IMR-90 (cell line): Measurements from ENCODE around the gene TSPAN3. TPM values are rescaled to one million over a fixed set of nuclear protein-coding genes. Genes with fewer than 3 reads are reported as not detected.

Experiments used
- ATAC-seq: fragments of 200-7000 bp; cut with Tn5 transposase; 2 replicates; pipeline ENCODE4 v1.9.1; 2020; ENCODE audit warnings: low read depth, mild to moderate bottlenecking, moderate library complexity
- BruUV-seq: library from RNA; stranded (reverse); fragments of 400-500 nt; replicated peaks from 2 replicates; lab custom pipeline; 2021; lab: Mats Ljungman, UMichigan
- CTCF ChIA-PET: fragments of 300-600 bp; formaldehyde crosslinking; extraction: SDS; loops from one replicate; lab custom pipeline; 2021; ENCODE audit warnings: antibody characterized with exemption; lab: Yijun Ruan, JAX
- POLR2A ChIA-PET: fragments of 300-600 bp; sonication (Branson Sonifier 250); formaldehyde crosslinking; loops from one replicate; lab custom pipeline; 2022; ENCODE audit warnings: antibody characterized with exemption; ENCODE audit not compliant: unreplicated experiment; lab: Charles Lee
- DNase-seq: peaks from one replicate; pipeline ENCODE4 v3.0.0; 2013
- H2AFZ ChIP-seq: replicated peaks from 2 replicates; pipeline ENCODE3; 2013; ENCODE audit warnings: low read length, mild to moderate bottlenecking; ENCODE audit not compliant: poor library complexity
- H2AK5ac ChIP-seq: 2 replicates; pipeline ENCODE4 v1.6.1; 2013; ENCODE audit warnings: low read depth, low read length, inconsistent platforms
- H2AK9ac ChIP-seq: replicated peaks from 2 replicates; pipeline ENCODE3; 2013; ENCODE audit warnings: mild to moderate bottlenecking, low read depth, low read length, moderate library complexity; ENCODE audit not compliant: poor library complexity
- H2BK120ac ChIP-seq: 2 replicates; pipeline ENCODE4 v1.6.1; 2013; ENCODE audit warnings: low read depth, low read length, inconsistent platforms
- H2BK15ac ChIP-seq: 3 replicates; pipeline ENCODE4 v1.6.1; 2013; ENCODE audit warnings: low read depth, low read length, inconsistent platforms
- H2BK20ac ChIP-seq: 2 replicates; pipeline ENCODE4 v1.6.1; 2013; ENCODE audit warnings: low read depth, mild to moderate bottlenecking, inconsistent platforms, low read length, moderate library complexity
- H2BK5ac ChIP-seq: 2 replicates; pipeline ENCODE4 v1.6.1; 2013; ENCODE audit warnings: mild to moderate bottlenecking, low read depth, low read length, inconsistent platforms; ENCODE audit not compliant: poor library complexity, severe bottlenecking
- H3K14ac ChIP-seq: replicated peaks from 2 replicates; pipeline ENCODE4 v1.6.1; 2013; ENCODE audit warnings: low read depth, low read length, inconsistent platforms
- H3K18ac ChIP-seq: 2 replicates; pipeline ENCODE4 v1.6.1; 2013; ENCODE audit warnings: low read depth, low read length, control low read depth
- H3K23ac ChIP-seq: 2 replicates; pipeline ENCODE4 v1.6.1; 2013; ENCODE audit warnings: low read depth, low read length, inconsistent platforms
- H3K27ac ChIP-seq: 2 replicates; pipeline ENCODE4 v1.5.1; 2013; ENCODE audit warnings: mild to moderate bottlenecking, control low read depth, low read length; ENCODE audit not compliant: insufficient read depth
- H3K27me3 ChIP-seq: 2 replicates; pipeline ENCODE4 v1.6.1; 2013; ENCODE audit warnings: low read length; ENCODE audit not compliant: control insufficient read depth, insufficient read depth
- H3K36me3 ChIP-seq: 2 replicates; pipeline ENCODE4 v1.6.1; 2013; ENCODE audit warnings: low read length, mixed read lengths; ENCODE audit not compliant: control insufficient read depth, insufficient read depth
- H3K4ac ChIP-seq: 2 replicates; pipeline ENCODE4 v1.6.1; 2013; ENCODE audit warnings: low read depth, low read length, inconsistent platforms
- H3K4me1 ChIP-seq: 2 replicates; pipeline ENCODE4 v1.6.1; 2013; ENCODE audit warnings: low read length, mixed read lengths; ENCODE audit not compliant: control insufficient read depth, insufficient read depth
- H3K4me2 ChIP-seq: 2 replicates; pipeline ENCODE4 v1.6.1; 2013; ENCODE audit warnings: low read depth, mild to moderate bottlenecking, control low read depth, low read length, moderate library complexity
- H3K4me3 ChIP-seq: 2 replicates; pipeline ENCODE4 v1.5.1; 2013; ENCODE audit warnings: low read depth, mild to moderate bottlenecking, control low read depth, low read length, moderate library complexity; ENCODE audit not compliant: insufficient read depth
- H3K56ac ChIP-seq: 2 replicates; pipeline ENCODE4 v1.6.1; 2013; ENCODE audit warnings: low read length, inconsistent platforms; ENCODE audit not compliant: insufficient read depth; ENCODE audit errors: extremely low read depth
- H3K79me1 ChIP-seq, 2 experiments: 2 replicates each; pipeline ENCODE4 v1.6.1; 2013; ENCODE audit warnings: low read length in 2 of 2, inconsistent platforms in 1 of 2, low read depth in 1 of 2
- H3K9ac ChIP-seq: 2 replicates; pipeline ENCODE4 v1.6.1; 2013; ENCODE audit warnings: low read depth, low read length, control low read depth
- H3K9me1 ChIP-seq: 2 replicates; pipeline ENCODE4 v1.6.1; 2013; ENCODE audit warnings: low read length, inconsistent platforms; ENCODE audit not compliant: insufficient read depth
- H3K9me3 ChIP-seq: 2 replicates; pipeline ENCODE4 v1.6.1; 2013; ENCODE audit warnings: low read length; ENCODE audit not compliant: control insufficient read depth, insufficient read depth
- H4K20me1 ChIP-seq: 2 replicates; pipeline ENCODE4 v1.6.1; 2013; ENCODE audit warnings: low read length, inconsistent platforms; ENCODE audit not compliant: insufficient read depth
- H4K5ac ChIP-seq: 2 replicates; pipeline ENCODE4 v1.6.1; 2013; ENCODE audit warnings: mild to moderate bottlenecking, low read depth, low read length, control low read depth
- H4K8ac ChIP-seq, 2 experiments: 2 replicates each; pipeline ENCODE4 v1.6.1; 2013; ENCODE audit warnings: low read depth in 2 of 2, low read length in 2 of 2, control low read depth in 1 of 2, inconsistent platforms in 1 of 2
- H4K91ac ChIP-seq: 2 replicates; pipeline ENCODE4 v1.6.1; 2013; ENCODE audit warnings: low read depth, low read length, inconsistent platforms; ENCODE audit not compliant: insufficient read depth
- BHLHE40 ChIP-seq: fragments of 150-350 bp; IDR thresholded peaks from 2 replicates; pipeline ENCODE4 v1.6.1; 2016; ENCODE audit warnings: mild to moderate bottlenecking, low read depth, low read length
- CEBPB ChIP-seq: IDR thresholded peaks from 2 replicates; pipeline ENCODE4 v1.6.1; 2012; ENCODE audit warnings: low read depth, low read length, improper control_type of control experiment
- CHD1 ChIP-seq: IDR thresholded peaks from 2 replicates; pipeline ENCODE4 v1.6.1; 2012; ENCODE audit warnings: low read depth, low read length, improper control_type of control experiment
- ELK1 ChIP-seq: fragments of 150-350 bp; IDR thresholded peaks from 2 replicates; pipeline ENCODE4 v1.6.1; 2016; ENCODE audit warnings: low read depth, mild to moderate bottlenecking, low read length, moderate library complexity, borderline replicate concordance
- FOS ChIP-seq: fragments of 150-350 bp; IDR thresholded peaks from 2 replicates; pipeline ENCODE4 v1.6.1; 2016; ENCODE audit warnings: low read depth, low read length
- MAFK ChIP-seq: IDR thresholded peaks from 2 replicates; pipeline ENCODE4 v1.6.1; 2012; ENCODE audit warnings: low read depth, low read length, improper control_type of control experiment
- MAZ ChIP-seq: IDR thresholded peaks from 2 replicates; pipeline ENCODE4 v1.6.1; 2012; ENCODE audit warnings: low read depth, mild to moderate bottlenecking, low read length, improper control_type of control experiment, moderate library complexity, borderline replicate concordance
- MXI1 ChIP-seq: IDR thresholded peaks from 2 replicates; pipeline ENCODE4 v1.6.1; 2012; ENCODE audit warnings: low read depth, mild to moderate bottlenecking, low read length, moderate library complexity, borderline replicate concordance
- NFE2L2 ChIP-seq: fragments of 150-350 bp; IDR thresholded peaks from 2 replicates; pipeline ENCODE4 v1.6.1; 2016; ENCODE audit warnings: low read depth, mild to moderate bottlenecking, low read length
- POLR2A ChIP-seq: IDR thresholded peaks from 2 replicates; pipeline ENCODE4 v1.6.1; 2012; ENCODE audit warnings: mild to moderate bottlenecking, low read depth, low read length
- RAD21 ChIP-seq: IDR thresholded peaks from 2 replicates; pipeline ENCODE4 v1.6.1; 2012; ENCODE audit warnings: low read length, improper control_type of control experiment
- RCOR1 ChIP-seq: IDR thresholded peaks from 2 replicates; pipeline ENCODE4 v1.6.1; 2012; ENCODE audit warnings: mild to moderate bottlenecking, low read length, improper control_type of control experiment; ENCODE audit not compliant: insufficient replicate concordance
- RFX5 ChIP-seq: IDR thresholded peaks from 2 replicates; pipeline ENCODE4 v1.8.0; 2012; ENCODE audit warnings: low read depth, mild to moderate bottlenecking, low read length, moderate library complexity
- SMC3 ChIP-seq: fragments of 150-350 bp; IDR thresholded peaks from 2 replicates; pipeline ENCODE4 v1.6.1; 2016; ENCODE audit warnings: low read depth, mild to moderate bottlenecking, antibody characterized with exemption, low read length, moderate library complexity
- USF2 ChIP-seq: fragments of 150-350 bp; IDR thresholded peaks from 2 replicates; pipeline ENCODE4 v1.6.1; 2017; ENCODE audit warnings: mild to moderate bottlenecking, antibody characterized with exemption, low read length, low read depth
- WGBS, 2 experiments: methylation state at CpG; one replicate each; pipeline versions ENCODE4 v1.1.5 to v1.1.7; 2013; ENCODE audit warnings: missing lambda C conversion rate in 2 of 2; ENCODE audit not compliant: insufficient read length in 1 of 2; ENCODE audit errors: extremely low coverage in 2 of 2; 5-methylcytosine and 5-hydroxymethylcytosine counted together
- dilution Hi-C: fragments of 300-500 bp; cut with HindIII; formaldehyde crosslinking; loops from one replicate; pipeline ENCODE4 v1.14.3; 2018; ENCODE audit warnings: low sequenced_read_pairs; ENCODE audit not compliant: unreplicated experiment
- in situ Hi-C: fragments of 300-500 bp; cut with MboI; formaldehyde crosslinking; loops from 3 replicates; pipeline ENCODE4 v1.14.3; 2019; ENCODE audit warnings: low sequenced_read_pairs, inconsistent platforms, mixed read lengths
- intact Hi-C: fragments of 100-400 bp; cut with micrococcal nuclease; formaldehyde crosslinking; loops from 2 replicates; pipeline ENCODE4 v1.10.0; 2022
- polyA plus RNA-seq, 3 experiments: library from polyadenylated mRNA; depleted of rRNA; stranded (reverse); fragments of >200 nt; gene quantifications; 2 replicates each; pipeline ENCODE4 v1.2.3, GENCODE V29; 2012; ENCODE audit warnings: low replicate concordance in 1 of 3
- total RNA-seq: library from RNA; depleted of rRNA; stranded (reverse); fragments of >200 nt; gene quantifications from 2 replicates; pipeline ENCODE4 v1.2.3, GENCODE V29; 2012
- TF ChIP-seq, protein P1 (sequence below): conservative IDR thresholded peaks from 2 replicates; pipeline ENCODE4 v1.5.1; 2012; ENCODE audit warnings: mild to moderate bottlenecking, low read depth, low read length, improper control_type of control experiment

The TSPAN3 gene
- total and polyA plus RNA-seq, 2 of the 4 experiments (the other 2 are of a cell fraction): 270 to 295 TPM

GRCh38 chr15:77025941-77026411, 44.9 kb downstream of the TSPAN3 start:
- intact Hi-C loops: loop anchor here (2.0 kb wide), 1 partner anchor 81 kb away; no protein-coding TSS in a partner anchor
- POLR2A ChIA-PET: no interaction called here
- Histone ChIP-seq H2AK5ac (no peak overlapping the region), H4K8ac (no peak overlapping the region), H3K4me1 (peaks cover 10% of the 10 kb centered on the region), H2BK15ac (no peak overlapping the region), H3K14ac (no peak overlapping the region), H4K20me1 (no peaks in the 10 kb centered on the region), H3K9me3 (no peaks in the 10 kb centered on the region), H3K18ac (no peak overlapping the region), H3K4ac (no peak overlapping the region; the same call in 1 of the 2 replicates), H2BK20ac (no peak overlapping the region), H3K23ac (no peak overlapping the region), H3K4me3 (no peak overlapping the region), H3K4me2 (no peak overlapping the region), H2AK9ac (no peak overlapping the region), H2BK5ac (no peak overlapping the region), H3K9ac (no peak overlapping the region), H3K79me1 (no peaks in the 10 kb centered on the region), H3K27me3 (no peaks in the 10 kb centered on the region; the same call in 1 of the 2 replicates), H3K56ac (no peak overlapping the region), H2BK120ac (no peak overlapping the region), H4K91ac (no peak overlapping the region), H4K5ac (no peak overlapping the region), H3K27ac (no peak overlapping the region), H3K36me3 (no peaks in the 10 kb centered on the region), H2AFZ (no peak overlapping the region), H3K9me1 (peaks cover 8% of the 10 kb centered on the region)
- DNase-seq: no peak
- TF ChIP-seq BHLHE40 (no peak), USF2 (no peak), CHD1 (no peak), MAZ (no peak), SMC3 (no peak), FOS (no peak), NFE2L2 (no peak), MXI1 (no peak), POLR2A (no peak), MAFK (no peak), RAD21 (no peak), CEBPB (no peak), ELK1 (no peak), RCOR1 (no peak), RFX5 (no peak)
- TF ChIP-seq, protein P1, sequence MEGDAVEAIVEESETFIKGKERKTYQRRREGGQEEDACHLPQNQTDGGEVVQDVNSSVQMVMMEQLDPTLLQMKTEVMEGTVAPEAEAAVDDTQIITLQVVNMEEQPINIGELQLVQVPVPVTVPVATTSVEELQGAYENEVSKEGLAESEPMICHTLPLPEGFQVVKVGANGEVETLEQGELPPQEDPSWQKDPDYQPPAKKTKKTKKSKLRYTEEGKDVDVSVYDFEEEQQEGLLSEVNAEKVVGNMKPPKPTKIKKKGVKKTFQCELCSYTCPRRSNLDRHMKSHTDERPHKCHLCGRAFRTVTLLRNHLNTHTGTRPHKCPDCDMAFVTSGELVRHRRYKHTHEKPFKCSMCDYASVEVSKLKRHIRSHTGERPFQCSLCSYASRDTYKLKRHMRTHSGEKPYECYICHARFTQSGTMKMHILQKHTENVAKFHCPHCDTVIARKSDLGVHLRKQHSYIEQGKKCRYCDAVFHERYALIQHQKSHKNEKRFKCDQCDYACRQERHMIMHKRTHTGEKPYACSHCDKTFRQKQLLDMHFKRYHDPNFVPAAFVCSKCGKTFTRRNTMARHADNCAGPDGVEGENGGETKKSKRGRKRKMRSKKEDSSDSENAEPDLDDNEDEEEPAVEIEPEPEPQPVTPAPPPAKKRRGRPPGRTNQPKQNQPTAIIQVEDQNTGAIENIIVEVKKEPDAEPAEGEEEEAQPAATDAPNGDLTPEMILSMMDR: no peak
- 92% methylated on average over 2 of the region's 4 CpGs; no CpG with 5 or more reads in 1 of the 2 experiments for WGBS, 2 experiments
- dilution Hi-C loops: no loop called here
- no peak for ATAC-seq
- in situ Hi-C loops: loop anchor here (10.0 kb wide), 1 partner anchor 519 kb away; no protein-coding TSS in a partner anchor
- BruUV-seq: no TSS peak
- CTCF ChIA-PET: interaction anchor here (1.0 kb wide), 1 partner anchor 517 kb away, joined by 3 read pairs; no protein-coding TSS in a partner anchor
